H1 (cell line): ENCODE measurements around the gene NR4A1. TPM values are rescaled to one million over a fixed set of nuclear protein-coding genes. Genes with fewer than 3 reads are reported as not detected.

Experiments
- FOSL1 ChIP-seq: IDR thresholded peaks from 2 replicates; pipeline ENCODE4 v1.6.1; 2011; ENCODE audit warnings: mild to moderate bottlenecking, low read depth, low read length, moderate library complexity; ENCODE audit not compliant: insufficient read depth
- SIN3A ChIP-seq, 2 experiments: IDR thresholded peaks in 1 of 2; conservative IDR thresholded peaks in 1 of 2; 2 replicates each; pipeline ENCODE4 v1.6.1; 2011 to 2012; ENCODE audit warnings: low read length in 2 of 2, improper control_type of control experiment in 1 of 2, low read depth in 1 of 2, mild to moderate bottlenecking in 1 of 2
- polyA plus RNA-seq, 7 experiments: library from polyadenylated mRNA; depleted of rRNA in 3 of 7; stranded (reverse) in 5 of 7; unstranded in 2 of 7; fragments of >200 nt in 5 of 7; fragments of 200-250 nt in 2 of 7; gene quantifications; 1 replicate in 5 of 7; 2 replicates in 1 of 7; 4 replicates in 1 of 7; pipeline versions ENCODE4 v1.2.1 to v1.2.3, GENCODE V29; 2011 to 2013; ENCODE audit warnings: missing spikeins in 2 of 7, mixed read lengths in 2 of 7
- total RNA-seq: library from RNA; stranded (reverse); fragmentation: NEBNext Ultra II Directional; extraction: Animal tissue kit (Norgen Biotek cat#: 25700); gene quantifications from 2 replicates; pipeline ENCODE4 v1.2.1, GENCODE V29; 2021
- TF ChIP-seq, protein P1 (sequence below): IDR thresholded peaks from 2 replicates; pipeline ENCODE4 v1.6.1; 2011; ENCODE audit warnings: low read depth, mild to moderate bottlenecking, low read length; ENCODE audit not compliant: insufficient read depth

NR4A1 gene
- total and polyA plus RNA-seq, 2 of the 8 experiments (the other 6 are each of a cell fraction or from before 2014, with no cell fraction given) = 18.7 to 23.3 TPM

DNA sequence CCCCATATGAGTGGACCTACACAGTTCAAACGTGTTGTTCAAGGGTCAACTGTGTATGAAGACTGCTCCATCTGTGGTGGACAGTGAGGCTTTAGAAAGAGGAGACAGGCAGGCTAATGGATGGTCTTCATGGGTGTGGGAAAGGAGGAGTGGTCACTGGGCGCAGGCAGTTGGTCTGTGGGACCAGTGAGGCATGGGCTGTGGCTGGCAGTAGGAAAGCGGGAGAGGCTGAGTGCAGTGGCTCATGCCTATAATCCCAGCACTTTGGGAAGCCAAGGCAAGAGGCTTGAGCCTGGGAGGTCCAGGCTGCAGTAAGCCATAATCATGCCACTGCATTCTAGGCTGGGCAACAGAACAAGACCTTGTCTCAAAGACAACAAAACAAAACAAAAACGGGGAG is 2.0 kb upstream of the NR4A1 start (continued):
- TF ChIP-seq SIN3A (conservative IDR thresholded peaks at IDR 0.05 in 1 of 2, IDR thresholded peaks at IDR 0.05 in 1 of 2; ENCODE audit: low read depth in 1 of 2, low read length in 2 of 2) (no peak), FOSL1 (no peak)
- TF ChIP-seq, protein P1, sequence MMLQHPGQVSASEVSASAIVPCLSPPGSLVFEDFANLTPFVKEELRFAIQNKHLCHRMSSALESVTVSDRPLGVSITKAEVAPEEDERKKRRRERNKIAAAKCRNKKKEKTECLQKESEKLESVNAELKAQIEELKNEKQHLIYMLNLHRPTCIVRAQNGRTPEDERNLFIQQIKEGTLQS = no peak
